ENCODE measurements around the gene RBAK.

- no peak for TF ChIP-seq CTCF (IDR thresholded peaks at IDR 0.05)
- TF ChIP-seq POLR2A (IDR thresholded peaks at IDR 0.05): no peak
Observed at GRCh38 chr7:5001003-5001402, 44.7 kb upstream of the RBAK start.
